ENCODE data around the gene CBX1. TPM values are rescaled to one million over a fixed set of nuclear protein-coding genes. Genes with fewer than 3 reads are reported as not detected.

CBX1 gene
- total RNA-seq, 3 donors from 2014 or later: 53.2 to 64.4 (median 60.8) TPM

DNA sequence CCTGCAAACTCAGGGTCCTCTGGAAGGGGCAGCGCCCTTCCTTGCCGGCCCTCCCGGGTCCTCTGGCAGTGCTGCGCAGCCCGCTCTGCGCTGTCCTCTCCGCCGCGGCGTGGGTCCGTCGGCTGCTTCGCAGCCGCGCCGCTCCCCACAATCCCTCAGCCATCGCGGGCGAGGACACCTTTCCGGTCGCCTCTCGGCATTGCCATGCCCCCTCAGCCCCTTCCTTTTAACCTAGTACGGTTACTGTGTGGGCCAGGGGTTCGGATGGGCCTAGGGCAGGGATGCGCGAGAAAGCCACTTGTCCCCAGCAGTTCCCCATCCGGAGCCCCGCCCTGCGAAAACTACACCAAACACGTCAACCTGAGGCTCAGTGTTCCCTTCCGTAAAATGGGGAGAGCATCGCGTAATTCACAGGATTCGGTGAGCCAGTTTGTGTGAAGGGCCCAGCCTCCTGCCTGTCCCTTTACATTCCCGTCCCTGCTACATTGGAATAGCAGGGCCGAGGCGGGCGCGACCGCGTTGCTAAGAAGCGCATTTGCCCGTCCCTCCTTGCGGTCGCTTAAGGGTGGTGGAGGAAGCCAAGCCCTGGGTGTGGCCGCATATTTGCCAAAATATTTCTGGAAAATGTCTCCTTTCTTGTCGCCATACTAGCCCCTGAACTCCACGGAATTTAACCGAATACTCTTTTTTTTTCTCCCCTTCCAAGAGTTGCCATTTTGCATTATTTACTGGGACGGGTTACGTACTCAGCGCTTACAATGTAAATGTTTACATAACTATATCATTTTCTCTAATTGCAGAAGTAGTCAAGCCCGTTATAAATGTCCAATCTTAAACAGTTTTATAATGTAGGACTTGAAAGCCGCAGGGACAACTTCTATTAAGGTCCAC is 76.9 kb downstream of the CBX1 start:
- Mint-ChIP-seq H3K27me3 (ENCODE audit: low read depth) (peaks cover 26% of the 10 kb centered on the region), H3K4me3 (peak overlapping the region; percentile 83), H3K36me3 (ENCODE audit: insufficient read depth) (no peaks in the 10 kb centered on the region), H3K9me3 (no peaks in the 10 kb centered on the region), H3K4me1 (ENCODE audit: low read depth) (peaks cover 33% of the 10 kb centered on the region)
- ATAC-seq: peak; percentile 1 to 5
- peak; percentile 12 for DNase-seq

- DNase-seq (peak; percentile 17), ATAC-seq (peak; percentile 13 to 21)
- peak overlapping the region; percentile 70 for H3K4me3 Mint-ChIP-seq
- H3K9me3 Mint-ChIP-seq: no peaks in the 10 kb centered on the region
- peaks cover 33% of the 10 kb centered on the region for H3K4me1 Mint-ChIP-seq (ENCODE audit: low read depth)
- H3K36me3 Mint-ChIP-seq (ENCODE audit: insufficient read depth): no peaks in the 10 kb centered on the region
- H3K27me3 Mint-ChIP-seq (ENCODE audit: low read depth): peaks cover 24% of the 10 kb centered on the region
Measured at GRCh38 chr17:48023400-48024148, 77.7 kb downstream of the CBX1 start.

- ATAC-seq (no peak), DNase-seq (no peak)
- peaks cover 33% of the 10 kb centered on the region for H3K4me1 Mint-ChIP-seq (ENCODE audit: low read depth)
- no peaks in the 10 kb centered on the region for H3K36me3 Mint-ChIP-seq (ENCODE audit: insufficient read depth)
- peak overlapping the region; percentile 24 for H3K4me3 Mint-ChIP-seq
- peaks cover 24% of the 10 kb centered on the region for H3K27me3 Mint-ChIP-seq (ENCODE audit: low read depth)
- H3K9me3 Mint-ChIP-seq: no peaks in the 10 kb centered on the region
Measured at GRCh38 chr17:48022901-48023300, 78.4 kb downstream of the CBX1 start.

DNA sequence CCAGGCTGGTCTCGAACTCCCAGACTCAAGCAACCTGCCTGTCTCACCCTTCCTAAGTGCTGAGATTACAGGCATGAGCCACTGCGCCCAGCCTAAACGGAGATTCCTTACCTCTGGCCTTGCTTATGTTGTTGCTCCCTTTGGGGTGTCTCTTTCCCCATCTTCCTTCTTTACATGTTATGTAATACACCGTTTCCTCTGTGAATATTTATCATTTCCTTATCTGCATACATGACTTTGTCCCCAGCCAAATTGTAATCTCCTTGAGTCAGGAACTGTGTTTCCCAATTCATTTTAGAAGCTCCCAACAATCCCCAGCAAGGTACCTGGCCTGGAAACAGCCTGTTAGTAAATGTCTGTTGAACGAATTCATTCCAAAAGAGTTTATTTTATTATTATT is 79.3 kb downstream of the CBX1 start:
- no peak for ATAC-seq
- Mint-ChIP-seq H3K4me1 (ENCODE audit: low read depth) (peaks cover 36% of the 10 kb centered on the region), H3K27me3 (ENCODE audit: low read depth) (peaks cover 24% of the 10 kb centered on the region), H3K4me3 (no peak overlapping the region), H3K36me3 (ENCODE audit: insufficient read depth) (no peaks in the 10 kb centered on the region), H3K9me3 (no peaks in the 10 kb centered on the region)
- no peak for DNase-seq

Other genes with a start within 250 kb of the CBX1 start
- gene SP2, start 205.2 kb downstream of the CBX1 start, total RNA-seq: 10 to 100 TPM; 20.9 to 25.6 (median 23.1) TPM
- 10 to 100 TPM; 82.8 to 83.5 (median 83.2) TPM for gene PNPO, start 159.9 kb downstream of the CBX1 start, total RNA-seq
- gene PRR15L, start 143.6 kb downstream of the CBX1 start, total RNA-seq: under 1 TPM in 2 of 3 donors, not detected in 1; 0.14 to 0.29 TPM
- gene CDK5RAP3, start 130.4 kb downstream of the CBX1 start, total RNA-seq: 100 to 1,000 TPM; 145 to 159 (median 156) TPM
- 1 to 10 TPM; 2.6 to 3.9 (median 3.2) TPM for gene COPZ2, start 63.7 kb downstream of the CBX1 start, total RNA-seq
- 100 to 1,000 TPM in 2 of 3 donors, 10 to 100 TPM in 1; 93.1 to 123 (median 109) TPM for gene NFE2L1, start 53.1 kb downstream of the CBX1 start, total RNA-seq
- gene SNX11, start 6.3 kb upstream of the CBX1 start, total RNA-seq: 10 to 100 TPM; 30.5 to 41.9 (median 30.9) TPM

Measured in activated T-cell treated with anti-CD3 and anti-CD28 coated beads, Interleukin-2, amount 50 U/mL, for 4 hours (primary cell).